D341Med (cell line): ENCODE measurements around the gene GATA1.
"Not testable (repeated sequence)": the region's sequence is repeated elsewhere in the genome, so short reads cannot be mapped to it uniquely, and the experiment has no call there.

ENCODE experiments used
- DNase-seq: peaks from one replicate; pipeline ENCODE4 v3.0.0; 2012; ENCODE audit warnings: low spot score

GATA1 gene

DNA sequence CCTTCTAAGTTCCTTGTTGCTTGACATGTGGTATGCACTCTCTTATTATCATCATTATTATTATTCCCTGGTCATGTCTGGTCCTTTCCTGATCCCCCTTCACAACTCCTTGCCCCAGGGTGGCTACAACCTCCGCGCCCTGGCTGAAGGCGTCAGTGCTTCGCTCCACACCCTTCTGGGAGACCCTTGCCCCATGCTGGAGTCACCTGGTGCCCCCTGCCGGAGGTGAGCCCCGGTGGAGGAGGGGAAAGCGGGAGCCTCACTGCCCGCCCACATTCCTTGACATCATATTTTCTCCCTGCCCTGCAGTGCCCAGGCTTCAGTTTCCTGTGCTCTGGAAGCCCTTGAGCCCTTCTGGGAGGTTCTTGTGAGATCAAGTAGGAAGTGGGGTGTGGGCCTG lies 28.9 kb downstream of the GATA1 start:
- no peak for DNase-seq

DNA sequence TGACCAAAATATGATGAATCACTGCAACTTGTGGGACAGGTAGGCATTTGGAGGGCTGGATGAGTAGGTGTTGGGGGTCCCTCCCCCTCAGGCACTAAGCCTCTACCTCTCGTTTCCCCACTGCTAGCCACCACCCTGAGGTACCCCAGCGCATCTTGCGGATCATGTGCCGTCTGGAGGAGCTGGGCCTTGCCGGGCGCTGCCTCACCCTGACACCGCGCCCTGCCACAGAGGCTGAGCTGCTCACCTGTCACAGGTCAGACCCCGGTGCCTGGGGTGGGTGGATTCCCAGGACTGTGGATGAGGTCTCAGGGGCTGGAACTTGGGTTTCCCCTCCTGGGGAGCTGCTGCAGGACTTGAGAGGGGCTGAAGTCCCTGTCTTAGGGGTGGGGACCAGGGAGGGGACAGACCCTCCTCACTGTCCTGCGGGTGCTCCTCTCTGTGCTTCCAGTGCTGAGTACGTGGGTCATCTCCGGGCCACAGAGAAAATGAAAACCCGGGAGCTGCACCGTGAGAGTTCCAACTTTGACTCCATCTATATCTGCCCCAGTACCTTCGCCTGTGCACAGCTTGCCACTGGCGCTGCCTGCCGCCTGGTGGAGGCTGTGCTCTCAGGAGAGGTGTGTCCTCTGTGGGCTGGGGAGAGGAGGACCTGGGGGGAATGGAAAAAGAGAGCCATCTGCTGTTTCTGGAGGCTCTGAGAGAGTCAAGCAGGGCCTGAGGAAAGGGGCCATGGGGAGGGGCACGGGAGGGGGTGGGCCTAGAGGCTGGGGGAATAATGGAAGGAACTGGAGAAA lies 29.8 kb downstream of the GATA1 start:
- no peak for DNase-seq

GRCh38 chrX:48818098-48818497 lies 31.7 kb downstream of the GATA1 start:
- no peak for DNase-seq

DNA sequence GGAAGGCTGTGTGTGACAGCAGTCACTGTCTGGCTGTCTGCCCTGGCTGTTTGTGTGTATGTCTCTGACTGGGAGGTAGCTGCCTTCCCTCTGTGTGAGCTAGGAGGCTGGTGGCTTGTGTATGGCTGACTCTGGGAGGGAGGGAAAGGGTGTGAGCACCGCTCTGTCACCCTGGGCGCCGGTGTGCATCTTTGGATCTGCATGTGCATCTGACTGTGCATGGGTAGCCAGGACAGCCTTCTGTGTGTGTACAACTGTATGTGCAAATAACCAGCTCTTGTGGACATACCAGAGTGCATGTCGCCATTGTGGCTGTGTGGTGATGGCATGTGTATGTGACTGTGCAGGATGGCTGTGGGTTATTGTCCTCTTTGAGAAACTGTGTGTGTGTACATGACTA lies 32.5 kb downstream of the GATA1 start:
- DNase-seq = no peak

GRCh38 chrX:48819394-48819793 lies 33.0 kb downstream of the GATA1 start:
- not testable (repeated sequence) for DNase-seq

DNA sequence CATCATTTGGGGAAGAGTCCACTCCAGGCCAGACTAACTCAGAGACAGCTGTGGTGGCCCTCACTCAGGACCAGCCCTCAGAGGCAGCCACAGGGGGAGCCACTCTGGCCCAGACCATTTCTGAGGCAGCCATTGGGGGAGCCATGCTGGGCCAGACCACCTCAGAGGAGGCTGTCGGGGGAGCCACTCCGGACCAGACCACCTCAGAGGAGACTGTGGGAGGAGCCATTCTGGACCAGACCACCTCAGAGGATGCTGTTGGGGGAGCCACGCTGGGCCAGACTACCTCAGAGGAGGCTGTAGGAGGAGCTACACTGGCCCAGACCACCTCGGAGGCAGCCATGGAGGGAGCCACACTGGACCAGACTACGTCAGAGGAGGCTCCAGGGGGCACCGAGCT lies 36.7 kb downstream of the GATA1 start:
- DNase-seq = no peak

GRCh38 chrX:48824066-48824465 lies 37.7 kb downstream of the GATA1 start:
- DNase-seq = no peak

- no peak for DNase-seq
These were observed 39.9 kb downstream of the GATA1 start, which contains the start of gene ERAS for GRCh38 chrX:48826135-48826875. TSS of gene ERAS (plus strand) at chrX:48826513. CDS start at chrX:48829124, 2,611 bp downstream.

DNA sequence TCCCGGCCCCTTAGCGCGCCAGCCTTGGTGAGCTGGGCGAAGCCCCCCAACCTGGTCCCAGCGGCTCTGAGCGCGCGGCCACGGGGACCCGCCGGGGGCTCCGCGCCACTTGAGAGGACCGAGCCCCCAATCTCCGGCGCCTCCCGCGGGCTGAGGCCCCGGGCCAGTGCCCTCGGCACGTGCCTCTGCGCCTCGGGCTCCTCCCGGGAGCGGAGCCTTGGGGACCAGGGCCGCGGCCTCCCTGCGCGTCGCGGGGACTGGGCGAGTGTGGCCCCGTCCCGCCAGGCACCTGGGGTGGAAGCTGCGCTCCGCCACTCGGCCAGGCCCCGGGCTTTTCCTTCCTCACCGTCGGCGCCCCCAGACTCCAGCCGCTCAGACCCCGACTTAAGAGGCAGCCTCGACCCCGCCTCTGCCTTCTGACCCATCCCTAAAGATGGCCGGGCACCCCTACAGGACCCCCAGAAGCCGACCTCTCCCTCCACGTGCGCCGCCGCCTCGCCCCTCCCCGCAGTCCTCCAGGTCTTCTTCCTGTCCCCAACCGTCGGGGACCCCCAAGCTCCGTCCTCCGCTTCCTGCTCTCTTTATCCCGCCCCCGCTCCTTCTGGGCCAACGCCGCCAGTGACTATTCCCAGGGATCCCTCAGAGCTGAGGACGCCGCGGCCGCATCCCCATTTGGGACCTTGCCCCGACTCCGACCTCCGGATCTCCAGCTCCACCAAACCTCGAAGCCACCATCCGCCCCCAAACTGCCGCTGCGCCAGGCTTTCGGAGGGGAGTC lies 40.7 kb downstream of the GATA1 start:
- DNase-seq = no peak

- no peak for DNase-seq
These were observed 41.2 kb downstream of the GATA1 start for GRCh38 chrX:48827654-48827968.

DNA sequence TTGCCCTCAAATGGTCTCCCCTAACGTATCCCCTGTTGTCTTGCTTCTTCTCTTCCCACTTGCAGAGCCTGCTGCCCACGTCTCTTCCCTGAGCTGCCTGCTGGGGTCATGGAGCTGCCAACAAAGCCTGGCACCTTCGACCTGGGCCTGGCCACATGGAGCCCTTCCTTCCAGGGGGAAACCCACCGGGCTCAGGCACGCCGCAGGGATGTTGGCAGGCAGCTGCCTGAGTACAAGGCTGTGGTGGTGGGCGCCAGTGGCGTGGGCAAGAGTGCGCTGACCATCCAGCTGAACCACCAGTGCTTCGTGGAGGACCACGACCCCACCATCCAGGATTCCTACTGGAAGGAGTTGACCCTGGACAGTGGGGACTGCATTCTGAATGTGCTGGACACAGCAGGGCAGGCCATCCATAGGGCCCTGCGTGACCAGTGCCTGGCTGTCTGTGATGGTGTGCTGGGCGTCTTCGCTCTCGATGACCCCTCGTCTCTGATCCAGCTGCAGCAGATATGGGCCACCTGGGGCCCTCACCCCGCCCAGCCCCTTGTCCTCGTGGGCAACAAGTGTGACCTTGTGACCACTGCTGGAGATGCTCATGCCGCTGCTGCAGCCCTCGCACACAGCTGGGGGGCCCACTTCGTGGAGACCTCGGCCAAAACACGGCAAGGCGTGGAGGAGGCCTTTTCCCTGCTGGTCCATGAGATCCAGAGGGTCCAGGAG lies 42.8 kb downstream of the GATA1 start:
- no peak for DNase-seq

DNA sequence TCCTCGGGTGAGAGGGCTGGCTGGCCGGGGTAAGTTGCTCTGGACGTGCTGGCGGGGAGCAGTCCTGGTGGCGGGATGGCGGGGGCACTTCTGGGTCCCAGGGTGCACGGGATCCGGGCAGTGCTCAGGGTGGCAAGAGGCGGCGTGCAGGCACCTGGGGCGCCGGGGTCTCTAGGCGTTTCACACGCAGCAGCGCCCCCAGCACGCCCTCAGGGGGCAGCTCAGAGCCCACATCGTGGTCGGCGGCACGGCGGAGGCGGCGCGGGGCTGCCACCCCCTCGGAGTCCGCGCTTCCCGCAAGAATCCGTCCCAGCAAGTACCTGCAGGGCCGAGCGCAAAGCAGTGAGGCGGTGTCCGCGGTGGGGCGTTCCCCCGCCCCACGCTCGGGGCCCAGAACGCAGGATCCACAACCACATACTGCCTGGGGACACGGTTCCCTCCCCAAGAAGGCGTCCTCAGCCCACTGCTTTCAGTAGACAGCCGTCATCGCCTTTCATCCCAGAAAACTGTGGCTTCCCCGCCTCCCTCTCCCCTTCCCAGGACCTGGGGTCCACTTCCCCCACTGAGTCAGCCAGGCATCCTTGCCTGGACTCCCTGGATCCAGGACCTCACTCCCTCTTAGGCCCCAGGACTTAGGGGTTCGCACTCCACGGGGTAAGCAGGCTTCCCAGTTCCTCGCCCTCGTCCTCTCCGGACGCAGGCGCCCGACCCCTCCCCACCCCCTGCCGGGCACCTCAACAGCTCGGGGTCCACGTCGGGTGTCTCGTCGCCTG lies 44.9 kb downstream of the GATA1 start:
- no peak for DNase-seq

DNA sequence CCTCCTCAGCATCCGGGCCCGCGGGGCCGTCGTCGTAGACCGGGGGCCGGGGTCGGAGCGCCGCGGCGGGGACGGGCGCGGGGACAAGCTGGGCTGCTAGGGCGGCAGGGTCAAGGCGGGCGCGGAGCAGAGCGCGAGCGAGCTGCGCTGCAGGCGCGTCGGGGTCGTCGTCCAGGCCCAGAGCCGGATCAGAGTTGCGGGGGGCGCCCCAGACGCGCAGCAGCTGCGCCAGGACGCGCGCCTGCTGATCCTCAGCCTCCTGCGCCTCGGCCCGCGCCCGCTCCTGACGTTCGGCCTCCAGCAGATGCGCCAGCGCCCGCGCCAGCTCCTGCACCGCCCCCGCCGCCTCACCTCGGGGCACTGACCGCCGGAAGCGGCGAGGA lies 45.5 kb downstream of the GATA1 start:
- no peak for DNase-seq

GRCh38 chrX:48833542-48834138 lies 47.2 kb downstream of the GATA1 start:
- no peak for DNase-seq

DNA sequence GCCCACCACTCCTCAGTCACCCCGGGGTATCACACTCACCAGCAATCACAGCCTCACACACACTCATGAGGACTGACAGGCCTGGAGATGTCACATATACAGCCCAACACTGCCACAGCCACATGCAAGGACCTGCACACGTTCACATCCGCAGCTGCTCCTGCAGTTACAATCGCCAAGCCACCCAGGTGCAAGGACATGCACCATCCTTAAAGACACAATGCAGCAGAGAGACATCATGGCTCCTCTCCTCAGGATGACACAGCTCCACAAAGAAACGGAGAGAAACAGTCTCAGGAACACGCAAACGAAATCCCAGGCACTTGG lies 48.0 kb downstream of the GATA1 start:
- DNase-seq = no peak

GRCh38 chrX:48835524-48836329 lies 49.3 kb downstream of the GATA1 start, which contains the start of gene PCSK1N:
TSS of gene PCSK1N (minus strand) at chrX:48835610. CDS start at chrX:48835532, 78 bp downstream.
- peak; percentile 82 for DNase-seq

DNA sequence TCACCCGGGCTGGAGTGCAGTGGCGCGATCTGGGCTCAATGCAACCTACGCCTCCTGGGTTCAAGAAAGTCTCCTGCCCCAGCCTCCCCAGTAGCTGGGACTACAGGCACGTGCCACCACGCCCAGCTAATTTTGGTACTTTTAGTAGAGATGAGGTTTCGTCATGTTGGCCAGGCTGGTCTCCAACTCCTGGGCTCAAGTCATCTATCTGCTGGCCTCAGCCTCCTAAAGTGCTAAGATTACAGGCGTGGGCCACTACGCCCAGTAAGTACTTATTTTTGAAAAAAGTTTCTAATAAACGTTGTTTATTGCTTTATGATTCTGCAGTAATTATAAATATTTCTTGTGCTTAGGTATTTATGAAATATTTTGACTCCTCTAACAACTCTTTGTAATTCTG lies 53.3 kb downstream of the GATA1 start:
- no peak for DNase-seq
